Endometrial microvascular endothelial cells (primary cell): ENCODE data around the gene POU2AF1. TPM values are rescaled to one million over a fixed set of nuclear protein-coding genes. Genes with fewer than 3 reads are reported as not detected.

ENCODE experiments used
- in situ Hi-C: cut with HindIII; loops from 2 replicates; pipeline ENCODE4 v1.10.0; 2017; ENCODE audit warnings: low sequenced_read_pairs, low pct_unique_long_range_greater_than_20kb; ENCODE audit errors: inconsistent ontology term
- total RNA-seq: library from RNA; depleted of rRNA; stranded (reverse); fragments of >200 nt; gene quantifications from one replicate; pipeline ENCODE4 v1.2.3, GENCODE V29; 2015; ENCODE audit errors: inconsistent ontology term

POU2AF1 gene
- total RNA-seq, 1 donor from 2014 or later, result not detected

DNA sequence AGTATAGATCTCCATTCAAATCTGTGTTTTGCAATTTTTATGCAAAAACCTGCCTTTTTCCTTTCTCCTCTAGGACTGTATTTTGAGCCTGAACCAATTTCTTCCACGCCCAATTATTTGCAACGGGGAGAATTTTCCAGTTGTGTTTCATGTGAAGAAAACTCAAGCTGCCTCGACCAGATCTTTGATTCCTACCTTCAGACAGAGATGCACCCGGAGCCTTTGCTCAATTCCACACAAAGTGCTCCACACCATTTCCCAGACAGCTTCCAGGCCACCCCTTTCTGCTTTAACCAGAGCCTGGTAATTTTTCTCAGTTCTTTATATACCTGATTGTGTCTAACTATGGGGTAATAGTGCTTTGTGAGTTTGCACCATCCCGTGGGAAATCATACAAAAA lies 72.8 kb downstream of the POU2AF1 start:
- in situ Hi-C loops, result no loop called here

- in situ Hi-C loops, result no loop called here
These were observed 73.2 kb downstream of the POU2AF1 start for GRCh38 chr11:111305876-111306275.

- in situ Hi-C loops, result no loop called here
These were observed 73.8 kb downstream of the POU2AF1 start for GRCh38 chr11:111305162-111305802.

DNA sequence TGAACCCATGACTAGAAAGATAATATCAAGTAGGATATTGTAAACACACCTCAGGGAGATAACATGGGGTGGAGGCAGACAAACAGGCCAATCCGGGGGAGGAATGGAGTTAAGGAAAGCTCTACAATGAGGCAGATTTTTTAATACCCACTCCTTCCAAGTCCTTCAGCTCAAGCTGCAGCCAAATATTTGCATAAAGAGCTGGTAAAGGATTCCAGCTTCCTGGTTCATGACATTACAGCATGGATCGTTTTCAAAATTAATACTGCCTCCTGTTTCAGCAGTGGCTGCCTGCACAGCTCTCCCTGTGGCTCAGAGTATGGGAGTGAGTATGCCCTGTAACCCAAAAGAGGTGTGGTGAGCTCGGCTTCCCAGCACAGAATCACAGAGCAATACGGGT lies 75.6 kb downstream of the POU2AF1 start:
- in situ Hi-C loops, result no loop called here

GRCh38 chr11:111302298-111302697 lies 76.8 kb downstream of the POU2AF1 start:
- in situ Hi-C loops, result no loop called here

Other genes with a start within 250 kb of the POU2AF1 start
- gene POU2AF2, start 133.6 kb downstream of the POU2AF1 start, total RNA-seq, result not detected
- not detected for gene POU2AF3, start 80.7 kb downstream of the POU2AF1 start, total RNA-seq
- gene BTG4, start 133.1 kb upstream of the POU2AF1 start, total RNA-seq, result not detected
- gene HOATZ, start 135.5 kb upstream of the POU2AF1 start, total RNA-seq, result not detected
- 9.8 TPM for gene LAYN, start 161.4 kb upstream of the POU2AF1 start, total RNA-seq
- 8.1 TPM for gene SIK2, start 223.2 kb upstream of the POU2AF1 start, total RNA-seq